GM12878 (cell line): ENCODE data around the gene BMP2K. TPM values are rescaled to one million over a fixed set of nuclear protein-coding genes. Genes with fewer than 3 reads are reported as not detected.
A peak's percentile ranks its signal among the peaks of the same experiment; 100 is the strongest.

Source experiments
- ATAC-seq: fragments of 200-7000 bp; cut with Tn5 transposase; 3 replicates; pipeline ENCODE4 v1.9.1; 2020; ENCODE audit warnings: mild to moderate bottlenecking, moderate library complexity
- BruUV-seq: library from RNA; stranded (reverse); fragments of 400-500 nt; replicated peaks from 2 replicates; lab custom pipeline; 2021; lab: Mats Ljungman, UMichigan
- CTCF ChIA-PET: fragments of 300-600 bp; sonication (Branson Sonifier 250); formaldehyde crosslinking; extraction: SDS; loops from one replicate; lab custom pipeline; 2021; ENCODE audit warnings: inconsistent platforms; lab: Yijun Ruan, JAX
- POLR2A ChIA-PET: fragments of 350-600 bp; formaldehyde crosslinking; extraction: SDS; loops from one replicate; lab custom pipeline; 2021; ENCODE audit warnings: inconsistent platforms; lab: Charles Lee
- RAD21 ChIA-PET: fragments of 300-600 bp; sonication (Branson Sonifier 250); formaldehyde crosslinking; loops from one replicate; lab custom pipeline; 2023; ENCODE audit warnings: antibody characterized with exemption; ENCODE audit not compliant: unreplicated experiment; lab: Charles Lee
- SMC1A ChIA-PET: fragments of 300-600 bp; sonication (Branson Sonifier 250); formaldehyde crosslinking; loops from one replicate; lab custom pipeline; 2023; ENCODE audit not compliant: unreplicated experiment, uncharacterized antibody; lab: Charles Lee
- DNase-seq: peaks from one replicate; pipeline ENCODE4 v3.0.0-alpha.2; 2011; ENCODE audit warnings: low read depth, low spot score
- FAIRE-seq: peaks from 3 replicates; lab custom pipeline; 2011; peaks lifted over from hg19 to GRCh38; lab: Jason Lieb, UNC
- H2AFZ ChIP-seq: 2 replicates; pipeline ENCODE4 v1.6.0; 2011; ENCODE audit warnings: low read depth, low read length, control low read depth; ENCODE audit not compliant: control insufficient read depth
- H3K27ac ChIP-seq: 2 replicates; pipeline ENCODE4 v1.5.1; 2011; ENCODE audit warnings: control low read depth; ENCODE audit not compliant: control insufficient read depth, insufficient read depth
- H3K27me3 ChIP-seq, 2 experiments: replicated peaks in 1 of 2; 2 replicates each; pipeline versions ENCODE4 v1.6.0 to v1.6.1; 2011; ENCODE audit warnings: low read length in 1 of 2; ENCODE audit not compliant: control insufficient read depth in 2 of 2, insufficient read depth in 2 of 2
- H3K36me3 ChIP-seq, 2 experiments: 2 replicates each; pipeline ENCODE4 v1.5.1; 2011; ENCODE audit warnings: low read length in 1 of 2; ENCODE audit not compliant: control insufficient read depth in 2 of 2, insufficient read depth in 2 of 2
- H3K4me1 ChIP-seq: 2 replicates; pipeline ENCODE4 v1.6.1; 2011; ENCODE audit warnings: mild to moderate bottlenecking, low read length, moderate library complexity, mixed read lengths; ENCODE audit not compliant: control insufficient read depth, insufficient read depth
- H3K4me2 ChIP-seq: 2 replicates; pipeline ENCODE4 v1.6.0; 2011; ENCODE audit warnings: control low read depth; ENCODE audit not compliant: control insufficient read depth, insufficient read depth
- H3K4me3 ChIP-seq: fragments of 200-600 bp; sonication (generic); 2 replicates; pipeline ENCODE4 v1.5.1; 2016
- H3K79me2 ChIP-seq: 2 replicates; pipeline ENCODE4 v1.6.0; 2011; ENCODE audit warnings: low read length; ENCODE audit not compliant: control insufficient read depth, insufficient read depth
- H3K9ac ChIP-seq: 2 replicates; pipeline ENCODE4 v1.8.0; 2011; ENCODE audit warnings: low read length, control low read depth, mixed read lengths; ENCODE audit not compliant: control insufficient read depth, insufficient read depth
- H3K9me3 ChIP-seq: replicated peaks from 3 replicates; pipeline ENCODE4 v1.5.1; 2011; ENCODE audit warnings: mild to moderate bottlenecking, low read length; ENCODE audit not compliant: control insufficient read depth, insufficient read depth
- H4K20me1 ChIP-seq: 2 replicates; pipeline ENCODE4 v1.6.0; 2011; ENCODE audit not compliant: control insufficient read depth, insufficient read depth
- E2F4 ChIP-seq: IDR thresholded peaks from 2 replicates; pipeline ENCODE4 v1.6.1; 2012; ENCODE audit warnings: low read depth, low read length, improper control_type of control experiment
- MTA3 ChIP-seq: IDR thresholded peaks from 2 replicates; pipeline ENCODE4 v1.6.1; 2012; ENCODE audit warnings: low read length, inconsistent platforms, borderline replicate concordance
- MYB ChIP-seq: fragments of 150-350 bp; IDR thresholded peaks from 2 replicates; pipeline ENCODE4 v1.6.1; 2014; ENCODE audit warnings: mild to moderate bottlenecking, low read depth, low read length, borderline replicate concordance
- PML ChIP-seq: IDR thresholded peaks from 2 replicates; pipeline ENCODE4 v1.6.1; 2012; ENCODE audit warnings: low read length, inconsistent platforms
- WGBS: methylation state at CpG from one replicate; pipeline ENCODE4 v1.1.6; 2016; ENCODE audit warnings: low lambda C conversion rate; ENCODE audit not compliant: insufficient replicate concordance, insufficient coverage; ENCODE audit errors: missing lambda C conversion rate; 5-methylcytosine and 5-hydroxymethylcytosine counted together
- in situ Hi-C: fragments of 300-500 bp; cut with MboI; formaldehyde crosslinking; loops from 9 replicates; pipeline ENCODE4 v1.14.3; 2018; ENCODE audit warnings: mixed read lengths
- intact Hi-C: fragments of 100-400 bp; cut with micrococcal nuclease; formaldehyde crosslinking; loops from one replicate; pipeline ENCODE4 v1.14.2; 2022; ENCODE audit not compliant: unreplicated experiment
- polyA plus RNA-seq, 11 experiments: library from polyadenylated mRNA; depleted of rRNA in 4 of 11; unstranded in 6 of 11; stranded (reverse) in 5 of 11; fragments of >200 nt; fragmentation: Nextera tagmentation in 4 of 11; fragmentation: Illumina TruSeq in 1 of 11; extraction: Ambion mirVana in 4 of 11; extraction: Trizol in 1 of 11; gene quantifications; 1 replicate in 1 of 11; 2 replicates in 10 of 11; pipeline versions ENCODE4 v1.2.1 to v1.2.3, GENCODE V29; 2011 to 2016; ENCODE audit warnings: inconsistent platforms in 2 of 11, missing spikeins in 2 of 11, low read depth in 1 of 11
- total RNA-seq, 4 experiments: library from RNA; depleted of rRNA in 3 of 4; stranded (reverse); fragments of >200 nt in 3 of 4; fragmentation: Illumina TruSeq in 1 of 4; extraction: Trizol in 1 of 4; gene quantifications; 2 replicates each; pipeline versions ENCODE4 v1.2.1 to v1.2.3, GENCODE V29; 2013 to 2021

The BMP2K gene
- total and polyA plus RNA-seq, 10 of the 15 experiments (the other 5 are each of a cell fraction or from before 2014, with no cell fraction given) = 3.3 to 84.6 (median 24.8) TPM

- TF ChIP-seq MYB = no peak
- no peak for TF ChIP-seq E2F4
- no peak for TF ChIP-seq MTA3
- TF ChIP-seq PML = no peak
- ATAC-seq = peak; percentile 68
- Histone ChIP-seq H3K9me3 (peaks cover 6% of the 10 kb centered on the region), H3K4me3 (no peak overlapping the region), H3K79me2 (peaks cover 17% of the 10 kb centered on the region), H3K36me3 (peaks cover 2 to 3% of the 10 kb centered on the region in 2 experiments; a peak in 2 of 4 replicates), H4K20me1 (no peaks in the 10 kb centered on the region), H3K27me3 (no peaks in the 10 kb centered on the region), H3K27ac (no peak overlapping the region), H3K4me1 (no peaks in the 10 kb centered on the region), H3K4me2 (no peak overlapping the region), H3K9ac (no peak overlapping the region), H2AFZ (no peak overlapping the region)
- CTCF ChIA-PET = interaction anchor here (0.6 to 1.9 kb wide), 5 partner anchors 9 to 43 kb away, joined by 3 to 10 read pairs (median 4); no protein-coding TSS in a partner anchor
- intact Hi-C loops (no loop called here), in situ Hi-C loops (no loop called here)
- RAD21 ChIA-PET = interaction anchor here (1.2 to 2.0 kb wide), 3 partner anchors 8 to 105 kb away, joined by 3 to 7 read pairs (median 7); no protein-coding TSS in a partner anchor
- POLR2A ChIA-PET = interaction anchor here (0.7 to 2.7 kb wide), 5 partner anchors 9 to 612 kb away, joined by 3 to 15 read pairs (median 4); partner anchors contain the start of gene BMP2K
- SMC1A ChIA-PET = interaction anchor here (0.6 to 4.6 kb wide), 14 partner anchors 8 to 199 kb away, joined by 3 to 35 read pairs (median 4); no protein-coding TSS in a partner anchor
- no peak for DNase-seq
- no TSS peak for BruUV-seq
- FAIRE-seq = no peak
- 2% methylated on average over 2 of the region's 2 CpGs for WGBS
Measured at GRCh38 chr4:78809295-78809694, 33.1 kb downstream of the BMP2K start.
